ENCODE results near the gene AHCYL2. TPM values are rescaled to one million over a fixed set of nuclear protein-coding genes. Genes with fewer than 3 reads are reported as not detected.
"Not testable (repeated sequence)": the region's sequence is repeated elsewhere in the genome, so short reads cannot be mapped to it uniquely, and the experiment has no call there.

AHCYL2 gene
- total and polyA plus RNA-seq, 4 experiments from 2014 or later: 8.6 to 16.5 (median 12.1) TPM

DNA sequence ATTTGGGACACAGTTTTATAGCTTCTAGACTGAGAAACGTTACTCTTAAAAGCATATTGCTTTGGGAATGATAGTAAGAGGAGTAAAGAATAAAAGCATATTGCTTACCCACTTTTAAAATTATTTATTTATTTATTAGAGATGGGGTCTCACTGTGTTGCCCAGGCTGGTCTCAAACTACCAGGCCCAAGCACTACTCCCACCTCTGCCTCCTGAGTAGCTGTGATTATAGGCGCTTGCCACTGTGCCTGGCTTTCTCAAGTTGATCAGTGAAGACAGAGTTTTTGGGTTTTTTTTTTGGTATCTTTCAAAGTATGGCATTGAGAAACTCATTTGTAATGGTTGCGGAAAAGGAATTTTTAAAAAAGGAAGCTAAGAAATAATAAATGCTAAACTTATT lies 68.0 kb downstream of the AHCYL2 start:
- Histone ChIP-seq H3K36me3 (ENCODE audit: insufficient read depth, low read length) (no peaks in the 10 kb centered on the region), H3K4me3 (ENCODE audit: low read length in 2 of 2) (no peak overlapping the region), H3K4me1 (ENCODE audit: insufficient read depth, low read length) (no peaks in the 10 kb centered on the region), H3K27ac (ENCODE audit: low read depth, low read length) (no peak overlapping the region), H3K9me3 (ENCODE audit: control insufficient read depth in 1 of 2, low read length in 2 of 2) (no peaks in the 10 kb centered on the region), H3K27me3 (ENCODE audit: insufficient read depth, low read length) (no peaks in the 10 kb centered on the region)
- DNase-seq: no peak
- no peaks in the 10 kb centered on the region for H3K9me3 Mint-ChIP-seq
- H3K4me1 Mint-ChIP-seq: peaks cover 0 to 1% (median 0%) of the 10 kb centered on the region in 4 donors
- ChIA-PET CTCF (ENCODE audit: partially characterized antibody) (interaction anchor here (7.9 kb wide), 1 partner anchor 72 kb away, joined by 153 read pairs; no protein-coding TSS in a partner anchor), POLR2A (ENCODE audit: partially characterized antibody) (interaction anchor here (0.8 kb wide), 1 partner anchor 68 kb away, joined by 5 read pairs; the partner anchor contains the start of gene AHCYL2)
- H3K27me3 Mint-ChIP-seq: no peaks in the 10 kb centered on the region
- H3K4me3 Mint-ChIP-seq: no peak overlapping the region
- peaks cover 4 to 5% of the 10 kb centered on the region in 2 donors for H3K36me3 Mint-ChIP-seq
- H3K27ac Mint-ChIP-seq: no peak overlapping the region
- intact Hi-C loops (cut with micrococcal nuclease): no loop called here

GRCh38 chr7:129295015-129295423 lies 70.2 kb downstream of the AHCYL2 start:
- POLR2A ChIA-PET (ENCODE audit: partially characterized antibody): no interaction called here
- H3K27me3 ChIP-seq (ENCODE audit: insufficient read depth, low read length): no peaks in the 10 kb centered on the region
- H3K36me3 Mint-ChIP-seq: peaks cover 0 to 3% of the 10 kb centered on the region in 2 donors
- no peak overlapping the region for H3K4me3 Mint-ChIP-seq
- no peak overlapping the region for H3K4me3 ChIP-seq (ENCODE audit: low read length in 2 of 2)
- DNase-seq: no peak
- H3K27me3 Mint-ChIP-seq: no peaks in the 10 kb centered on the region
- H3K4me1 Mint-ChIP-seq: peaks cover 0 to 1% (median 0%) of the 10 kb centered on the region in 4 donors
- no peaks in the 10 kb centered on the region for H3K4me1 ChIP-seq (ENCODE audit: insufficient read depth, low read length)
- H3K9me3 Mint-ChIP-seq: no peaks in the 10 kb centered on the region
- no peaks in the 10 kb centered on the region for H3K36me3 ChIP-seq (ENCODE audit: insufficient read depth, low read length)
- H3K9me3 ChIP-seq (ENCODE audit: control insufficient read depth in 1 of 2, low read length in 2 of 2): no peaks in the 10 kb centered on the region
- CTCF ChIA-PET (ENCODE audit: partially characterized antibody): interaction anchor here (1.0 to 7.9 kb wide), 2 partner anchors 24 to 75 kb away, joined by 3 to 153 read pairs; no protein-coding TSS in a partner anchor
- H3K27ac ChIP-seq (ENCODE audit: low read depth, low read length): no peak overlapping the region
- no peak overlapping the region for H3K27ac Mint-ChIP-seq
- intact Hi-C loops (cut with micrococcal nuclease): no loop called here

DNA sequence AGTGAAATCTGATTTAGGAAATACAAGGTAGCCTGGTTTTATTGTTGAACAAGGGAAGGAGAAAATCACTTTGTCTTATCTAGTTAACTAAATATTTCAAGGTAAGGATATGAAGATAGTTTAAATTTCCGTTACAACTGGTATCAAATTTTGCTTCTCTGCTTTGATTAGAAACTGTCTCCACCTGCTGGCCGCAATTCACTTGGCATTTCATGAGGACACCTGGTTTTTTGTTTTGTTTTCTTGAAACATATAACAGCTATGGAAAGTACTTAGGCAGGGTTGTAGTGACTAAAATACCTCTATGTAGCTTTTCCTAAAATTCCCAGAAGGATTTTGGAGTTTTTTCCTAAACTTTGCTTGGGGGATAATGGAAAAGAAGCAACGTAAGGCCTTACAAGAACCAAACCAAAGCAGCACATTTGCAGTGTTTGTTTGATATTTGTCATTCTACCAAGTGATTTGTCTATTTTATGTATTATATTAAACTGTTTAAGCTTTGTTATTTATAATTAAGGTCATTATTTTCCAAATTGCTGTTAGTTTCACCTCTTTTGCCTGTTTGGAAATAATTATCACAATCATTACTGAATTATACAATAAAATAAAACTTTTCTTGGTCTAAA lies 73.6 kb downstream of the AHCYL2 start:
- peak in 4 of 5 donors; percentile 22 to 45 (median 32) for DNase-seq
- peaks cover 1 to 14% of the 10 kb centered on the region in 2 donors for H3K36me3 Mint-ChIP-seq
- no peaks in the 10 kb centered on the region for H3K27me3 ChIP-seq (ENCODE audit: insufficient read depth, low read length)
- H3K9me3 ChIP-seq (ENCODE audit: control insufficient read depth in 1 of 2, low read length in 2 of 2): no peaks in the 10 kb centered on the region
- ChIA-PET CTCF (ENCODE audit: partially characterized antibody) (interaction anchor here (0.7 to 7.9 kb wide), 18 partner anchors 9 to 135 kb away, joined by 3 to 153 read pairs (median 4); no protein-coding TSS in a partner anchor), POLR2A (ENCODE audit: partially characterized antibody) (interaction anchor here (1.0 to 1.2 kb wide), 2 partner anchors 15 to 80 kb away, joined by 3 read pairs; no protein-coding TSS in a partner anchor)
- peak overlapping the region in 1 of 7 donors; percentile 61 for H3K27ac Mint-ChIP-seq
- H3K4me1 Mint-ChIP-seq: peaks cover 0 to 1% (median 0%) of the 10 kb centered on the region in 4 donors
- no peak overlapping the region for H3K27ac ChIP-seq (ENCODE audit: low read depth, low read length)
- intact Hi-C loops (cut with micrococcal nuclease): loop anchor here (1.0 kb wide), 2 partner anchors 27 to 80 kb away; no protein-coding TSS in a partner anchor
- no peak overlapping the region for H3K4me3 Mint-ChIP-seq
- no peaks in the 10 kb centered on the region for H3K4me1 ChIP-seq (ENCODE audit: insufficient read depth, low read length)
- H3K4me3 ChIP-seq (ENCODE audit: low read length in 2 of 2): no peak overlapping the region
- no peaks in the 10 kb centered on the region for H3K27me3 Mint-ChIP-seq
- H3K36me3 ChIP-seq (ENCODE audit: insufficient read depth, low read length): no peaks in the 10 kb centered on the region
- no peaks in the 10 kb centered on the region for H3K9me3 Mint-ChIP-seq

DNA sequence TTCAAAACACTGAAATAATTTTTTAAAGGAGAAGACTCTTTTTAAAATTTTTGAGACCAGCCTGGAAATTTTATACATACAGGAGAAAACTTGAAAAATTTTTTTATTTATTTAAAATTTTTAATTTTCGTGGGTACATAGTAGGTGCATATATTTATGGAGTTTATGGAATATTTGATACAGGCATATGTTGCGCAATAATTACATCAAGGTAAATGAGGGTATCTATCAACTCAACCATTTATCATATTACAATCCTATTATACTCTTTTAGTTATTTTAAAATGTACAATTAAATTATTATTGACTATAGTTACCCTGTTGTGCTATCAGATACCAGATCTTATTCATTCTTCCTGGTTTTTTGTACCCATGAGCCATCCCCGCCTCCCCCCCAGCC lies 75.1 kb downstream of the AHCYL2 start:
- H3K27me3 ChIP-seq (ENCODE audit: insufficient read depth, low read length): no peaks in the 10 kb centered on the region
- peaks cover 0 to 4% (median under 1%) of the 10 kb centered on the region in 4 donors for H3K4me1 Mint-ChIP-seq
- POLR2A ChIA-PET (ENCODE audit: partially characterized antibody): no interaction called here
- H3K27me3 Mint-ChIP-seq: no peaks in the 10 kb centered on the region
- H3K4me3 ChIP-seq (ENCODE audit: low read length in 2 of 2): no peak overlapping the region
- no peak overlapping the region for H3K4me3 Mint-ChIP-seq
- H3K27ac ChIP-seq (ENCODE audit: low read depth, low read length): no peak overlapping the region
- no peaks in the 10 kb centered on the region for H3K36me3 ChIP-seq (ENCODE audit: insufficient read depth, low read length)
- CTCF ChIA-PET (ENCODE audit: partially characterized antibody): interaction anchor here (7.9 kb wide), 1 partner anchor 79 kb away, joined by 153 read pairs; no protein-coding TSS in a partner anchor
- H3K36me3 Mint-ChIP-seq: peaks cover 3 to 25% of the 10 kb centered on the region in 2 donors
- no peak overlapping the region for H3K27ac Mint-ChIP-seq
- H3K9me3 ChIP-seq (ENCODE audit: control insufficient read depth in 1 of 2, low read length in 2 of 2): no peaks in the 10 kb centered on the region
- DNase-seq: no peak
- H3K9me3 Mint-ChIP-seq: peaks cover 0 to 10% (median 2%) of the 10 kb centered on the region in 8 donors
- intact Hi-C loops (cut with micrococcal nuclease): no loop called here
- no peaks in the 10 kb centered on the region for H3K4me1 ChIP-seq (ENCODE audit: insufficient read depth, low read length)

GRCh38 chr7:129300299-129300698 lies 75.5 kb downstream of the AHCYL2 start:
- H3K36me3 Mint-ChIP-seq: peaks cover 3 to 25% of the 10 kb centered on the region in 2 donors
- CTCF ChIA-PET (ENCODE audit: partially characterized antibody): not testable (repeated sequence)

DNA sequence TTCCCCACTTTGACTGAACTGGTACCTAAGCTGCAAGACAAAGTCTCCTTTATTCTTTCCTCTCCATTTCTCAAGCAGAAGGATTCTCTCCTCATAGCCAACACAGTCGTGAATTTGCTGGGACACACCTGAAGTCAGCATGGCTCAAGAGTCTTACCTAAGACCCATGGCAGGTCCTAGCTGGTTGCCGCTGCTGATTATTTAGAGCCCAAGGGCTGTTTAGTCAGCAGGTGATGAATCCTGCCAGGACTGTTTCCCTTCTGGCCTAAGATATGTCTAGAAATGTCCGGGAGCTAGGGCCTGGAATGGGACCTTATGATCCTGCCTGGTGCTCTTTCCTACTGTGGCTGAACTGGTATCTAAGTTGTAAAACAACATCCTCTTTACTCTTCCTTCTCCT lies 82.8 kb downstream of the AHCYL2 start:
- H3K27me3 ChIP-seq (ENCODE audit: insufficient read depth, low read length): no peaks in the 10 kb centered on the region
- H3K27ac Mint-ChIP-seq: no peak overlapping the region
- CTCF ChIA-PET (ENCODE audit: partially characterized antibody): interaction anchor here (0.9 to 1.4 kb wide), 2 partner anchors 9 to 144 kb away, joined by 3 read pairs; no protein-coding TSS in a partner anchor

More at GRCh38 chr7:129300299-129300698, 75.5 kb downstream of the AHCYL2 start:
- H3K4me3 Mint-ChIP-seq; H3K9me3 ChIP-seq (ENCODE audit: control insufficient read depth in 1 of 2, low read length in 2 of 2); H3K4me3 ChIP-seq (ENCODE audit: low read length in 2 of 2); H3K27me3 ChIP-seq (ENCODE audit: insufficient read depth, low read length); intact Hi-C loops (cut with micrococcal nuclease); H3K4me1 ChIP-seq (ENCODE audit: insufficient read depth, low read length); H3K36me3 ChIP-seq (ENCODE audit: insufficient read depth, low read length); H3K27me3 Mint-ChIP-seq; DNase-seq; H3K4me1 Mint-ChIP-seq; H3K27ac ChIP-seq (ENCODE audit: low read depth, low read length); POLR2A ChIA-PET (ENCODE audit: partially characterized antibody): not testable (repeated sequence)
- peaks cover 0 to 11% (median 2%) of the 10 kb centered on the region in 8 donors for H3K9me3 Mint-ChIP-seq
- H3K27ac Mint-ChIP-seq: peak overlapping the region in 1 of 7 donors; percentile 29

DNA sequence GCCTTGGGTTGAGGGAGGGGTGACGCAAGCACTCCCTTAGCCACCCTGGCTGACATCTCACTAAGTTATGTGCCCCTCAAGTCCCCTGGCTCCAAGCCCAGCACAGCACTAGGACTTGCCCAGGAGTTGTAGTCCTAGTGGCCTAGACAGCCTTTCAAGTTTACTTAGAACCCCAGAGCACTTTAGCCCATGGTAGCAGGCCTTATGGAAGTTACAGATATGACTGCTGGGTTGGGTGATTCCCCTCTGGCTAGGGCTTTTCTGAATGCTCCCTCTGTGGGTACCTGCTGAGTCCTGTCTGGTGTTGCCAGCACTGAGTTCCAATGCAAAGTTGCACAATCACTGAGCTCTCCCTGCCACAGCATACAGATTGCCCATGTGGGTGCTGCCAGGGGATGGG lies 83.2 kb downstream of the AHCYL2 start:
- CTCF ChIA-PET (ENCODE audit: partially characterized antibody): interaction anchor here (0.9 to 1.4 kb wide), 2 partner anchors 10 to 144 kb away, joined by 3 read pairs; no protein-coding TSS in a partner anchor
- Mint-ChIP-seq H3K27ac (no peak overlapping the region), H3K9me3 (peaks cover 0 to 11% (median 2%) of the 10 kb centered on the region in 8 donors), H3K4me3 (no peak overlapping the region), H3K36me3 (peaks cover 5 to 32% of the 10 kb centered on the region in 2 donors), H3K27me3 (no peaks in the 10 kb centered on the region), H3K4me1 (peaks cover 0 to 7% (median 5%) of the 10 kb centered on the region in 4 donors)
- DNase-seq: no peak
- H3K4me1 ChIP-seq (ENCODE audit: insufficient read depth, low read length): no peaks in the 10 kb centered on the region
- intact Hi-C loops (cut with micrococcal nuclease): no loop called here
- H3K27ac ChIP-seq (ENCODE audit: low read depth, low read length): no peak overlapping the region
- H3K27me3 ChIP-seq (ENCODE audit: insufficient read depth, low read length): no peaks in the 10 kb centered on the region
- H3K4me3 ChIP-seq (ENCODE audit: low read length in 2 of 2): no peak overlapping the region
- no peaks in the 10 kb centered on the region for H3K9me3 ChIP-seq (ENCODE audit: control insufficient read depth in 1 of 2, low read length in 2 of 2)
- no peaks in the 10 kb centered on the region for H3K36me3 ChIP-seq (ENCODE audit: insufficient read depth, low read length)
- POLR2A ChIA-PET (ENCODE audit: partially characterized antibody): no interaction called here

More for the DNA sequence above, 82.8 kb downstream of the AHCYL2 start:
- POLR2A ChIA-PET (ENCODE audit: partially characterized antibody): no interaction called here
- peaks cover 0 to 11% (median 2%) of the 10 kb centered on the region in 8 donors for H3K9me3 Mint-ChIP-seq
- peaks cover 5 to 33% of the 10 kb centered on the region in 2 donors for H3K36me3 Mint-ChIP-seq
- no peaks in the 10 kb centered on the region for H3K27me3 Mint-ChIP-seq
- Histone ChIP-seq H3K36me3 (ENCODE audit: insufficient read depth, low read length) (no peaks in the 10 kb centered on the region), H3K4me3 (ENCODE audit: low read length in 2 of 2) (no peak overlapping the region), H3K9me3 (ENCODE audit: control insufficient read depth in 1 of 2, low read length in 2 of 2) (no peaks in the 10 kb centered on the region), H3K4me1 (ENCODE audit: insufficient read depth, low read length) (no peaks in the 10 kb centered on the region), H3K27ac (ENCODE audit: low read depth, low read length) (no peak overlapping the region)
- intact Hi-C loops (cut with micrococcal nuclease): no loop called here
- DNase-seq: no peak
- no peak overlapping the region for H3K4me3 Mint-ChIP-seq
- H3K4me1 Mint-ChIP-seq: peaks cover 0 to 5% (median 4%) of the 10 kb centered on the region in 4 donors
